Measurements from ENCODE around the gene ZNF516. TPM values are rescaled to one million over a fixed set of nuclear protein-coding genes. Genes with fewer than 3 reads are reported as not detected.

The ZNF516 gene
- total RNA-seq, 1 experiment from 2014 or later: 28.3 TPM

- ChIA-PET POLR2A (interaction anchor here (1.1 kb wide), 1 partner anchor 30 kb away, joined by 3 read pairs; no protein-coding TSS in a partner anchor), CTCF (interaction anchor here (1.3 kb wide), 1 partner anchor 30 kb away, joined by 4 read pairs; no protein-coding TSS in a partner anchor)
- TF ChIP-seq, protein P1, sequence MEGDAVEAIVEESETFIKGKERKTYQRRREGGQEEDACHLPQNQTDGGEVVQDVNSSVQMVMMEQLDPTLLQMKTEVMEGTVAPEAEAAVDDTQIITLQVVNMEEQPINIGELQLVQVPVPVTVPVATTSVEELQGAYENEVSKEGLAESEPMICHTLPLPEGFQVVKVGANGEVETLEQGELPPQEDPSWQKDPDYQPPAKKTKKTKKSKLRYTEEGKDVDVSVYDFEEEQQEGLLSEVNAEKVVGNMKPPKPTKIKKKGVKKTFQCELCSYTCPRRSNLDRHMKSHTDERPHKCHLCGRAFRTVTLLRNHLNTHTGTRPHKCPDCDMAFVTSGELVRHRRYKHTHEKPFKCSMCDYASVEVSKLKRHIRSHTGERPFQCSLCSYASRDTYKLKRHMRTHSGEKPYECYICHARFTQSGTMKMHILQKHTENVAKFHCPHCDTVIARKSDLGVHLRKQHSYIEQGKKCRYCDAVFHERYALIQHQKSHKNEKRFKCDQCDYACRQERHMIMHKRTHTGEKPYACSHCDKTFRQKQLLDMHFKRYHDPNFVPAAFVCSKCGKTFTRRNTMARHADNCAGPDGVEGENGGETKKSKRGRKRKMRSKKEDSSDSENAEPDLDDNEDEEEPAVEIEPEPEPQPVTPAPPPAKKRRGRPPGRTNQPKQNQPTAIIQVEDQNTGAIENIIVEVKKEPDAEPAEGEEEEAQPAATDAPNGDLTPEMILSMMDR (IDR thresholded peaks at IDR 0.05; ENCODE audit: unreplicated experiment): no peak
- Mint-ChIP-seq H3K9me3 (ENCODE audit: unreplicated experiment) (no peaks in the 10 kb centered on the region), H3K4me1 (ENCODE audit: insufficient read depth, unreplicated experiment) (peaks cover 18% of the 10 kb centered on the region), H3K27me3 (ENCODE audit: insufficient read depth, unreplicated experiment) (no peaks in the 10 kb centered on the region), H3K27ac (ENCODE audit: low read depth, unreplicated experiment) (no peak overlapping the region), H3K36me3 (ENCODE audit: insufficient read depth, unreplicated experiment) (peaks cover 23% of the 10 kb centered on the region), H3K4me3 (ENCODE audit: unreplicated experiment) (no peak overlapping the region)
- intact Hi-C loops (cut with micrococcal nuclease): no loop called here
- no peak for DNase-seq (ENCODE audit: unreplicated experiment)
- no TSS peak for BruUV-seq (replicated peaks)
Measured at GRCh38 chr18:76430636-76431035, 64.4 kb downstream of the ZNF516 start.

DNA sequence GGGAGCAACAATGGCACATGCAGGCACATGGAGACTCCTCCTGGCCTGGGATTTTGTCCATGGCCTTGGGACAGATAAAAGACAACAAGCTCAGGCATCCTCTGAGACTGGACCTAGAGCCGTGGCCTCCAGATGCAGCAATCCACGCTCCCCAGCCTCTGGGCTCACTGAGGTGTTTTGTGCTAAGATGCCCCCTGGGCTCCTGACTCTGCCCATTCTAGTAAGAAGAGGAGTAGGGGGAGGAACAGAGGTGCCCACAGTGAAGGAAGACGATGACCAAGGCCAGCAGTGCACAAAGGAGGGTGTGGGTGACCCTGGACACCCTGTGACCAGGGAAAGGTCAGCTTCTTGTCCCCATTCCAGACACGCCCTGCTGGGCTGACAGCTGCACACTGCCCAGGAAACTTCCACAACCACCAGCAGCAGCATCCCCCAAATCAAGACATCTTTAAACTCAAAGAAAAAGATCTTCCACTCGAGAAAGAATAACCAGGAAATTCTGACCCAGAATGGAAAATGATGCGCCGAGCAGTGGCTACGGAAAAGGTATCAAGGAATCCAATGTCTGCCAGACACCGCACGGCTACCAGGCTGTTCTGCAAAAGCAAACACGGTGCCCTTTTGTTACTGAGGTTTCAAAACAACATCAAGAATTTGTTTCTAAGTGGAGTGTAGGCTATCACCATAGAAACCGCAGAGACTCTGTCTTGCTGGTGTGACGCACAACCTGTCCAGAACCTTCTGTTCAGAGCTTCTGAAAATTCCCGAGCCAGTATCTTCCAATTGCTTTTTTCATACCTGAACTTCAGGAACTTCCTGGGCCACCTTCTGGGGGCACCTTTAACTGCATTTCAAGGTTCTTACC lies 65.5 kb downstream of the ZNF516 start:
- CTCF ChIA-PET: interaction anchor here (0.6 to 1.3 kb wide), 3 partner anchors 12 to 50 kb away, joined by 3 to 4 read pairs (median 3); no protein-coding TSS in a partner anchor
- TF ChIP-seq, protein P1 (IDR thresholded peaks at IDR 0.05; ENCODE audit: unreplicated experiment): no peak
- Mint-ChIP-seq H3K36me3 (ENCODE audit: insufficient read depth, unreplicated experiment) (peaks cover 19% of the 10 kb centered on the region), H3K4me3 (ENCODE audit: unreplicated experiment) (no peak overlapping the region), H3K27me3 (ENCODE audit: insufficient read depth, unreplicated experiment) (no peaks in the 10 kb centered on the region), H3K9me3 (ENCODE audit: unreplicated experiment) (no peaks in the 10 kb centered on the region), H3K4me1 (ENCODE audit: insufficient read depth, unreplicated experiment) (peaks cover 18% of the 10 kb centered on the region), H3K27ac (ENCODE audit: low read depth, unreplicated experiment) (no peak overlapping the region)
- intact Hi-C loops (cut with micrococcal nuclease): no loop called here
- POLR2A ChIA-PET: interaction anchor here (1.1 kb wide), 1 partner anchor 32 kb away, joined by 3 read pairs; no protein-coding TSS in a partner anchor
- no peak for DNase-seq (ENCODE audit: unreplicated experiment)
- no TSS peak for BruUV-seq (replicated peaks)

- Mint-ChIP-seq H3K27ac (ENCODE audit: low read depth, unreplicated experiment) (peak overlapping the region; percentile 16), H3K36me3 (ENCODE audit: insufficient read depth, unreplicated experiment) (peaks cover 15% of the 10 kb centered on the region), H3K4me3 (ENCODE audit: unreplicated experiment) (no peak overlapping the region), H3K9me3 (ENCODE audit: unreplicated experiment) (no peaks in the 10 kb centered on the region), H3K4me1 (ENCODE audit: insufficient read depth, unreplicated experiment) (peaks cover 18% of the 10 kb centered on the region), H3K27me3 (ENCODE audit: insufficient read depth, unreplicated experiment) (no peaks in the 10 kb centered on the region)
- DNase-seq (ENCODE audit: unreplicated experiment): no peak
- no TSS peak for BruUV-seq (replicated peaks)
- TF ChIP-seq, protein P1 (IDR thresholded peaks at IDR 0.05; ENCODE audit: unreplicated experiment): no peak
- POLR2A ChIA-PET: no interaction called here
- CTCF ChIA-PET: interaction anchor here (0.6 to 0.7 kb wide), 2 partner anchors 13 to 261 kb away, joined by 3 read pairs; no protein-coding TSS in a partner anchor
- intact Hi-C loops (cut with micrococcal nuclease): no loop called here
Measured at GRCh38 chr18:76428396-76429261, 66.4 kb downstream of the ZNF516 start.
